Activated CD8-positive, alpha-beta memory T cell treated with anti-CD3 and anti-CD28 coated beads for 4 hours (primary cell): ENCODE data around the gene TNFRSF1B.

Experiments used
- DNase-seq, 2 donors: peaks; one replicate each; pipeline ENCODE4 v3.0.0-alpha.2; 2020; ENCODE audit warnings: low read depth in 2 of 2

Gene TNFRSF1B

GRCh38 chr1:12158357-12159092, 8.3 kb upstream of the TNFRSF1B start:
- no peak for DNase-seq

- no peak for DNase-seq
These were observed 7.0 kb upstream of the TNFRSF1B start for GRCh38 chr1:12159816-12160215.

GRCh38 chr1:12161324-12161661, 5.5 kb upstream of the TNFRSF1B start:
- no peak for DNase-seq

GRCh38 chr1:12161662-12162458, 4.9 kb upstream of the TNFRSF1B start:
- peak; percentile 55 to 66 for DNase-seq

GRCh38 chr1:12162459-12163137, 4.2 kb upstream of the TNFRSF1B start:
- DNase-seq, result no peak

GRCh38 chr1:12163210-12163609, 3.6 kb upstream of the TNFRSF1B start:
- DNase-seq, result no peak

- DNase-seq, result no peak
These were observed 2.6 kb upstream of the TNFRSF1B start for GRCh38 chr1:12164210-12164609.

- DNase-seq, result no peak
These were observed 1.4 kb upstream of the TNFRSF1B start for GRCh38 chr1:12165342-12165741.

- DNase-seq, result no peak
These were observed 970 bp downstream of the TNFRSF1B start for GRCh38 chr1:12167493-12168429.

GRCh38 chr1:12168451-12169160, 1.8 kb downstream of the TNFRSF1B start:
- no peak for DNase-seq

- DNase-seq, result no peak
These were observed 2.8 kb downstream of the TNFRSF1B start for GRCh38 chr1:12169442-12170135.

- no peak for DNase-seq
These were observed 3.5 kb downstream of the TNFRSF1B start for GRCh38 chr1:12170263-12170671.

- no peak for DNase-seq
These were observed 4.6 kb downstream of the TNFRSF1B start for GRCh38 chr1:12171206-12172041.

- DNase-seq, result no peak
These were observed 5.5 kb downstream of the TNFRSF1B start for GRCh38 chr1:12172042-12172851.

GRCh38 chr1:12173041-12173509, 6.3 kb downstream of the TNFRSF1B start:
- DNase-seq, result no peak

GRCh38 chr1:12173631-12174121, 6.9 kb downstream of the TNFRSF1B start:
- DNase-seq, result peak; percentile 95

GRCh38 chr1:12174924-12175810, 8.4 kb downstream of the TNFRSF1B start:
- no peak for DNase-seq
